T-helper 2 cell (primary cell): Measurements from ENCODE around the gene MAMLD1.

Experiments
- DNase-seq, 5 experiments: peaks; one replicate each; pipeline versions ENCODE4 v3.0.0 to v3.0.0-alpha.2; 2012 to 2022

MAMLD1 gene

GRCh38 chrX:150465326-150465725 is 102.2 kb downstream of the MAMLD1 start:
- no peak for DNase-seq

GRCh38 chrX:150465881-150466775 is 103.0 kb downstream of the MAMLD1 start:
- DNase-seq: peak in 1 of 5 experiments; percentile 39

- no peak for DNase-seq
Measured at GRCh38 chrX:150472306-150472705, 109.2 kb downstream of the MAMLD1 start.

GRCh38 chrX:150473371-150473770 is 110.3 kb downstream of the MAMLD1 start:
- no peak for DNase-seq

GRCh38 chrX:150475461-150475860 is 112.3 kb downstream of the MAMLD1 start:
- DNase-seq: no peak

- no peak for DNase-seq
Measured at GRCh38 chrX:150476164-150476699, 113.1 kb downstream of the MAMLD1 start.

- no peak for DNase-seq
Measured at GRCh38 chrX:150477371-150477770, 114.3 kb downstream of the MAMLD1 start.

- peak in 2 of 5 experiments; percentile 5 to 82 for DNase-seq
Measured at GRCh38 chrX:150478496-150479492, 115.7 kb downstream of the MAMLD1 start.

- peak in 2 of 5 experiments; percentile 23 to 83 for DNase-seq
Measured at GRCh38 chrX:150482537-150483206, 119.6 kb downstream of the MAMLD1 start.

- DNase-seq: no peak
Measured at GRCh38 chrX:150483356-150483985, 120.4 kb downstream of the MAMLD1 start.

- DNase-seq: peak in 3 of 5 experiments; percentile 14 to 68 (median 22)
Measured at GRCh38 chrX:150486011-150486410, 122.9 kb downstream of the MAMLD1 start.

GRCh38 chrX:150487369-150488094 is 124.4 kb downstream of the MAMLD1 start:
- DNase-seq: no peak

- no peak for DNase-seq
Measured at GRCh38 chrX:150489359-150490015, 126.4 kb downstream of the MAMLD1 start.

GRCh38 chrX:150495496-150495895 is 132.4 kb downstream of the MAMLD1 start:
- DNase-seq: no peak

- DNase-seq: no peak
Measured at GRCh38 chrX:150499240-150499639, 136.1 kb downstream of the MAMLD1 start.

GRCh38 chrX:150502091-150502490 is 139.0 kb downstream of the MAMLD1 start:
- no peak for DNase-seq

- peak in 1 of 5 experiments; percentile 57 for DNase-seq
Measured at GRCh38 chrX:150502979-150503897, 140.1 kb downstream of the MAMLD1 start.

GRCh38 chrX:150503898-150504219 is 140.7 kb downstream of the MAMLD1 start:
- no peak for DNase-seq

GRCh38 chrX:150504397-150505182 is 141.5 kb downstream of the MAMLD1 start:
- no peak for DNase-seq
